HG02943 (cell line): ENCODE measurements around the gene ZRANB3.
"Not testable (repeated sequence)": the region's sequence is repeated elsewhere in the genome, so short reads cannot be mapped to it uniquely, and the experiment has no call there.

Experiments
- ATAC-seq: cut with Tn5 transposase; IDR thresholded peaks from one replicate; pipeline ENCODE4 v1.9.1; 2021; ENCODE audit warnings: mild to moderate bottlenecking, low read depth, moderate library complexity; ENCODE audit not compliant: unreplicated experiment

ZRANB3 gene

GRCh38 chr2:135348096-135348704 is 182.8 kb downstream of the ZRANB3 start:
- not testable (repeated sequence) for ATAC-seq

DNA sequence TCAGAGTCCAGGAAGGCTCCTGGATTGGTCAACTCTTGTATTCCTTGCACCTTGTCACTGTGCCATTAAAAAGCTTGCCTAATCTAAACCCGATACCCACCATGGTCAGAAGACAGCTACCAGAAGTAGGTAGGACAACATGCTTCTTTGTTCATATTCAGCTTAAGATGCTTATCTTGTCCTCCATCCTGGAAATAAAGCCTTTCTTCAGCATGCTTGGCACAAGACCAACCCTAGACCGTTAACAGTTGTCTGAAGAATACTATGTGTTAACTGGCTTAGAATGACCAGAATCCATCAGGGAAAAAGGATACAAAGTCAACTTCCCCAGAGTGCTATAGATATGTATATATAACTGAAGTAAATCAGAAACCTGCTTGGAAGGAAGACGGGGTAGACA is 193.9 kb downstream of the ZRANB3 start:
- ATAC-seq, result no peak

DNA sequence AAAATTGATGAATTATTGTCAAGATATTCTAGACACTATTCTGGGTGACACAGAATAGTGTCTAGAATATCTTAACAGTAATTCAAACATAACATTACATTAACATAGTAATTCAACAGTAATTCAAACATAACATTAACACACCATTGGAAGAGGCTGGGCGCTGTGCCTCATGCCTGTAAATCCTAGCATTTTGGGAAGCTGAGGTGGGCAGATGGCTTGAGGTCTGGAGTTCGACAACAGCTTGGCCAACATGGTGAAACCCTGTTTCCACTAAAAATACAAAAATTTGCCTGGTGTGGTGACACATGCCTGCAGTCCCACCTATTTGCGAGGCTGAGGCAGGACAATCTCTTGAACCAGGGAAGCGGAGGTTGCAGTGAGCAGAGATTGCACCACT is 195.8 kb downstream of the ZRANB3 start:
- ATAC-seq, result no peak

- no peak for ATAC-seq
Measured at GRCh38 chr2:135327146-135327545, 203.9 kb downstream of the ZRANB3 start.

- ATAC-seq, result no peak
Measured at GRCh38 chr2:135320465-135321355, 210.3 kb downstream of the ZRANB3 start.

DNA sequence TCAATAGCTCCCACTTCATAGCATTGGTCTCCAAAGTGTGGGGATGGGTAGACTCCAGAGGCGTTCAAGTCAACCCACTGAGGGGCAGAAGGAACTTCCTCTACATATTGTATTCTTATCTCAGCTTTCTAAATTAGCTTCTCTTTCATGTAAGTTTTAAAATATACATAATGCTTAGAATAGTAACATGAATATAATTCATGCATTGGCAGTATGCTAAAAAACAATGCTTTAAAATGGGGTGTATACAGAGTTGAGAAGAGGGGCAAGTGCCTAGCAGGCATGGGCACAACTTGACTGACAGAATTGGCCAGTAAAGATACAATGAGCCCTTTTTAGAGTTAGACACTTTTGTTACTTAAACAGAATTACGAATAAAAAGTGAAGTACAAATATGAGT is 212.2 kb downstream of the ZRANB3 start:
- no peak for ATAC-seq

DNA sequence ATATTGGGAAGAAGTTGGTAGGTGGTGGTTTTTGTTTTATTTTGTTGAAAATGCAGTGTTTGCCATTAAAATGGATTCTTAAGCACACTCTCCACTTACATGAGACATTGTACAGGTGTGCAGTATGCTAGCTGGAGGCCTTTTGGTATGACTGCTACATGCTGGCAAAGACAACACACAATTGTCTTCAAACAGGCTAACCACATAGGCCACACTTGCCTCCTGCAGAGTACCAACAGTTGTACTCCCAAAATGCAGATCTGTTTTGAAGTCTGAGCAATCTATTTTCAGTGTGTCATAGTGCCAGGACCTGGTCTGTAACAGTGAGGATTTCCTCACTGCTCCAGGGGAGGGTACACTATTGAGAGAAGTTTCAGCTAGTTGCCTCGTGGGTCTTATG is 213.6 kb downstream of the ZRANB3 start:
- ATAC-seq, result no peak

DNA sequence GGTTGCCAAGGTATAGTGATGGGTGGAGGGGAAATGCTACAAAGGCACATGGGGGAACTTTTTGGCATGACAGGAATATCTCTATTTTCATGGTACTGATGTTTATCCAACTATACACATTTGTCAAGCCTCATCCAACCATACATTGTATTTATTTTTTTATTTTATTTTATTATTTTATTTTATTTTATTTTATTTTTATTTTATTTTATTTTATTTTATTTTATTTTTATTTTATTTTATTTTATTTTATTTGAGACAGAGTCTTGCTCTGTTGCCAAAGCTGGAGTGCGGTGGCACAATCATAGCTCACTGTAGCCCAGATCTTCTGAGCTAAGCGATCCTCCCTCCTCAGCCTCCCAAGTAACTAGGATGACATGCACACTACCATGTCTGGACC is 219.1 kb downstream of the ZRANB3 start:
- no peak for ATAC-seq

GRCh38 chr2:135311268-135311667 is 219.8 kb downstream of the ZRANB3 start:
- ATAC-seq, result no peak

GRCh38 chr2:135304694-135305093 is 226.3 kb downstream of the ZRANB3 start:
- ATAC-seq, result no peak

DNA sequence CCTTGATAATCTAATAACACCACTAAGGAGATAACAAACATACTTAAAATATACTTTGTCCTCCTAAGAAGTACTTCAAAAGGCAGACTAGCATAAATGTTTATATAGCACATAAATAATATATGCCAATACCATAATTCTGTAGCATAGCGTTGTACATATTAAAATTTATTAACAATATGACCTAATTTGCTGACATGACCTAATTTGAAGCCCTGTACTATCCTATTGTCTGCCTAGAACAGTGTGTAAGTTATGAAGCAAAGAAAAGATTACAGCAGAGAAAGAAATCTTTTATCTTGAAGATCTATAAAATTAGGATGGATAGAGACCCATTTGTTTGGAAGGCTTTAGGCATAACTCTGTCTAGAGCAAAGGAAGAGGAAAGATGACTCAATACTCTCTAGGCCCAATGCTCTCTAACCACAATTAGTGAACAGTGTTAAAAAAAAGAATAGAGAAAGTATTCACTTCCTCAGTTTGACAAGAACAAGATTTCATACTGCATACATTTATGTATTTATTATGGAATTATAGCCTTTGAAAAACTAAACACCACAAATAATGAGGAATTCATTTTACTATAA is 231.3 kb downstream of the ZRANB3 start:
- ATAC-seq, result no peak

GRCh38 chr2:135299165-135299564 is 231.9 kb downstream of the ZRANB3 start:
- ATAC-seq, result no peak

- not testable (repeated sequence) for ATAC-seq
Measured at GRCh38 chr2:135287121-135287520, 243.9 kb downstream of the ZRANB3 start.

- no peak for ATAC-seq
Measured at GRCh38 chr2:135285391-135285790, 245.6 kb downstream of the ZRANB3 start.

- no peak for ATAC-seq
Measured at GRCh38 chr2:135281379-135281778, 249.6 kb downstream of the ZRANB3 start.

- no peak for ATAC-seq
Measured at GRCh38 chr2:135279209-135279608, 251.8 kb downstream of the ZRANB3 start.

GRCh38 chr2:135276525-135276924 is 254.5 kb downstream of the ZRANB3 start:
- ATAC-seq, result no peak

DNA sequence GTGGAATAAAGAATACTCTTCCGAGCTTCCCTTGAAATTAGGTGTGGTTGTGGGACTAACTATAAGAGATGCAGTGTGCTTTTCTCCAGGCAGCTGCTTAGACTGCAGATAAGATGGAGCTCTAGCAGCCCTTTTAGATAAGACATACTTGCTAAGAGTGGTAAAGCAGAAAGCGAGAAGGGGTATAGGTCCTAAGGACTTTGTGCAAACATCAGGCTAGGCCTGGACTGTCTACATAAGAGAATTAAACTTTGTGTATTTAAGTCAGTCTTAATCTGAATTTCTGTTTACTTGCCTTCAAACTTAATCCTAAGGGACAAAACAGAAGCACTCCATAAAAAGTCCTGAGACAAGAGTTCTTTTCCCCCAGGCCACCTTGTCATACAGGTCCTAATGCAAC is 260.0 kb downstream of the ZRANB3 start:
- no peak for ATAC-seq

- no peak for ATAC-seq
Measured at GRCh38 chr2:135265960-135266490, 265.0 kb downstream of the ZRANB3 start.

DNA sequence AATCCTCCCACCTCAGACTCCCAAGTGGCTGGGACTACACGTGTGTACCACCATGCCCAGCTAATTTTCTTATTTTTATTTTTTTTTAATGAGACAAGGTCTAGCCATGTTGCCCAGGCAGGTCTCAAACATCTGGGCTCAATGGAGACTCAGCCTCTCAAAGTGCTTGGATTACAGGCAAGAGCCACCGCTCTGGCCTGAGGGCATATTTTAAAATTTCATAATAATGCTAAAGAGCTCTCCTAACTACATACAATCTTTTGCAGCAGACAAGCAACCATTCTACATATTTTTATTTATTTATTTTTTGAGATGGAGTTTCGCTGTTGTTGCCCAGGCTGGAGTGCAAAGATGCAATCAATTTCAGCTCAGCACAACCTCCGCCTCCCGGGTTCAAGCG is 271.9 kb downstream of the ZRANB3 start:
- no peak for ATAC-seq

GRCh38 chr2:135258193-135258592 is 272.8 kb downstream of the ZRANB3 start:
- no peak for ATAC-seq
